GM23338 (cell line): Measurements from ENCODE around the gene FMNL1. TPM values are rescaled to one million over a fixed set of nuclear protein-coding genes. Genes with fewer than 3 reads are reported as not detected.

Source experiments
- EZH2 ChIP-seq: fragments of 200-600 bp; sonication (generic); IDR thresholded peaks from one replicate; pipeline ENCODE4 v1.8.0; 2017; ENCODE audit warnings: antibody characterized with exemption, mild to moderate bottlenecking, low read depth; ENCODE audit not compliant: unreplicated experiment
- JUNB ChIP-seq: IDR thresholded peaks from one replicate; pipeline ENCODE4 v1.6.1; 2016; ENCODE audit warnings: antibody characterized with exemption; ENCODE audit not compliant: unreplicated experiment
- POLR2AphosphoS5 ChIP-seq: IDR thresholded peaks from 2 replicates; pipeline ENCODE4 v1.6.1; 2016; ENCODE audit warnings: antibody characterized with exemption, low read depth
- REST ChIP-seq: IDR thresholded peaks from one replicate; pipeline ENCODE4 v1.6.1; 2018; ENCODE audit warnings: antibody characterized with exemption; ENCODE audit not compliant: unreplicated experiment
- ZNF331 ChIP-seq: fragments of 250-450 bp; sonication (Bioruptor Pico); IDR thresholded peaks from 2 replicates; pipeline ENCODE4 v1.5.0; 2020; ENCODE audit warnings: low read depth, mild to moderate bottlenecking, moderate library complexity
- ZNF462 ChIP-seq: fragments of 250-450 bp; sonication (Bioruptor Pico); IDR thresholded peaks from 2 replicates; pipeline ENCODE4 v1.5.0; 2020; ENCODE audit warnings: mild to moderate bottlenecking, moderate library complexity
- polyA plus RNA-seq: library from polyadenylated mRNA; unstranded; fragments of >200 nt; fragmentation: Nextera tagmentation; extraction: Ambion mirVana; gene quantifications from 2 replicates; pipeline ENCODE4 v1.2.1, GENCODE V29; 2016
- total RNA-seq: library from RNA; depleted of rRNA; stranded (reverse); fragments of >200 nt; shearing (Covaris generic); gene quantifications from 2 replicates; pipeline ENCODE4 v1.2.3, GENCODE V29; 2014

Gene FMNL1
- total and polyA plus RNA-seq, 2 experiments from 2014 or later: 6.6 to 9.3 TPM

DNA sequence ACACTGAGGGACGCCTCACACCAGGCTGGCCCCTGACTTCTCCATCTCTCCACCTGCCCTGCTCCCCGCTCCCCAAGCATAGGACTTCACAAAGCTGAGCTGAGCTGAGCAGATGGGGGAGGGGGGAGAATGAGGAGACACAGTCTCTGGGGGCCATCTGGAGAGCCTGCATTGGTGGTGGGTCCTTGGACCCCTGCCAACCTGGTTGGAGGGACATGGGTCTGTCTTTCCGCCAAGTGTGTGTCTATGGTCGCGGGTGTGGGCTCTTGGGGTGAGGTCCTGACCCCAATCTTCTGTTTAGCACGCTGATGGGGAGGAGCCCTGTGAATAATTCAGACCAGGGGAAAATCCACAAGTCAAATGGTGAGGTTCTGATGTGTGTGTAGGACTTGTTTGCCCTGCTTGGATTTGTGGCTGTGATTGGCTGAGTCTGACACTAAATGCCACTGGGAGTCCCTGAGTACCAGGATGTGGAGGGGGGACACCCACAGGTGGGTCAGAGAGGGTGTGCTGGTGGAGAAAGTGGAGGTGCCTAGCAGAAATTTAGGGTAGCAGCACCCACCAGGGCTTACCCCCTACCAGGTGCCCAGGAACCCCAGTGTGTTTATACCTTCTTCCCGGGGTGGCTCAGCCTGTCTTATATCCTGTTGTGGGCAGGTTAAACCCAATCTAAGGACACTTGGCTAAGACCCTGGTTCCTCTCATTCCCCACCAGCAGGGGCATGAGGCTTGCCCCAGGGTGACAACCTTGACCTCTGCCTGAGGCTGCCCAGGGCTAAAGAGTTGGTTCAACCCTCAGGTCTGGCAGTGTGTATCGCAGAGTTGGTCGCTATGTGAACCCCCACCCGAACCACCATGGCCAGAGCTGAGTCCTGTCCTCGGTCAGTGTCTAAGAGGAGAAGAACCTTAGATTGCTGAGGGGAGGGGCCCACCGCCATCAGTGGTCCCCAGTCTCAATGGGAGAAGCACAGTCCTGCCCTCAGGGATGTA, 2.1 kb downstream of the FMNL1 start (continued):
- TF ChIP-seq ZNF462 (CRISPR knock-in tag) (no peak), JUNB (no peak), ZNF331 (CRISPR knock-in tag) (no peak), REST (no peak), EZH2 (no peak), POLR2AphosphoS5 (no peak)
